GM19468 (cell line): ENCODE data around the gene PCDHGB6.
"Not testable (repeated sequence)": the region's sequence is repeated elsewhere in the genome, so short reads cannot be mapped to it uniquely, and the experiment has no call there.

Source experiments
- ATAC-seq: cut with Tn5 transposase; IDR thresholded peaks from one replicate; pipeline ENCODE4 v1.9.1; 2021; ENCODE audit warnings: mild to moderate bottlenecking, moderate library complexity, moderate number of reproducible peaks; ENCODE audit not compliant: unreplicated experiment; ENCODE audit errors: extremely low read depth

The PCDHGB6 gene

DNA sequence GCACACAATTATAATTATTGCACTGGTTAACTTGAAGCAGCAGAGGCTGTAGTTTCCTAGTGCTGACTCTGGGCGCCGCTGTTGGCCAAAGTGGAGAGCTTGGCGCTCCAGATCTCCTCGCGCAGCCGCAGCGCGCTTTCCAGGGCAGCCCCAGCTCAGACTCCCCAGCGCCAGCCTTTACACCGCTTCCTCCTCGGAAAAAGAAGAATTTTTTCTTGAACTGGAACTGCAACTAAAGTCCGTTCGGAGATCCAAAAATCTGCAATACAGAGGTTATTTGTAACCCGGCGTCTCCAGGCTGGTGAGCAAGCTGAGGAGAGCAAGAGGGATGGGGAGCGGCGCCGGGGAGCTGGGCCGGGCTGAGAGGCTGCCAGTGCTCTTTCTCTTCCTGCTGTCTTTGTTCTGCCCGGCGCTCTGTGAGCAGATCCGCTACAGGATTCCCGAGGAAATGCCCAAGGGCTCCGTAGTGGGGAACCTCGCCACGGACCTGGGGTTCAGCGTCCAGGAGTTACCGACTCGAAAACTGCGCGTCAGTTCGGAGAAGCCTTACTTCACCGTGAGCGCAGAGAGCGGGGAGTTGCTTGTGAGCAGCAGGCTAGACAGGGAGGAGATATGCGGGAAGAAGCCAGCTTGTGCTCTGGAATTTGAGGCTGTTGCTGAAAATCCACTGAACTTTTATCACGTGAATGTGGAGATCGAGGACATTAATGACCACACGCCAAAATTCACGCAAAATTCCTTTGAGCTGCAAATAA lies 20.1 kb upstream of the PCDHGB6 start, which contains the start of gene PCDHGB4:
Gene PCDHGB4 (plus strand): TSS at position 142 of the 755 bp plus-strand sequence. CDS start 187 bp downstream, at position 329.
- peak; percentile 76 for ATAC-seq

DNA sequence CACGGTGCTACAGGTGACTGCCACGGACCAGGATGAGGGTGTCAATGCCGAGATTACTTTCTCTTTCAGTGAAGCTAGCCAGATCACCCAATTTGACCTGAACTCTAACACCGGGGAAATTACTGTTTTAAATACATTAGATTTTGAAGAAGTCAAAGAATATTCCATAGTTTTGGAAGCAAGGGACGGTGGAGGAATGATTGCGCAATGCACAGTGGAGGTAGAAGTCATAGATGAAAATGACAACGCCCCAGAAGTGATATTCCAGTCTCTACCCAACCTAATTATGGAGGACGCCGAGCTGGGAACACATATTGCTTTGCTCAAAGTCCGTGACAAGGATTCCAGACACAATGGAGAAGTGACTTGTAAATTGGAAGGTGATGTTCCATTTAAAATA lies 19.2 kb upstream of the PCDHGB6 start:
- no peak for ATAC-seq

DNA sequence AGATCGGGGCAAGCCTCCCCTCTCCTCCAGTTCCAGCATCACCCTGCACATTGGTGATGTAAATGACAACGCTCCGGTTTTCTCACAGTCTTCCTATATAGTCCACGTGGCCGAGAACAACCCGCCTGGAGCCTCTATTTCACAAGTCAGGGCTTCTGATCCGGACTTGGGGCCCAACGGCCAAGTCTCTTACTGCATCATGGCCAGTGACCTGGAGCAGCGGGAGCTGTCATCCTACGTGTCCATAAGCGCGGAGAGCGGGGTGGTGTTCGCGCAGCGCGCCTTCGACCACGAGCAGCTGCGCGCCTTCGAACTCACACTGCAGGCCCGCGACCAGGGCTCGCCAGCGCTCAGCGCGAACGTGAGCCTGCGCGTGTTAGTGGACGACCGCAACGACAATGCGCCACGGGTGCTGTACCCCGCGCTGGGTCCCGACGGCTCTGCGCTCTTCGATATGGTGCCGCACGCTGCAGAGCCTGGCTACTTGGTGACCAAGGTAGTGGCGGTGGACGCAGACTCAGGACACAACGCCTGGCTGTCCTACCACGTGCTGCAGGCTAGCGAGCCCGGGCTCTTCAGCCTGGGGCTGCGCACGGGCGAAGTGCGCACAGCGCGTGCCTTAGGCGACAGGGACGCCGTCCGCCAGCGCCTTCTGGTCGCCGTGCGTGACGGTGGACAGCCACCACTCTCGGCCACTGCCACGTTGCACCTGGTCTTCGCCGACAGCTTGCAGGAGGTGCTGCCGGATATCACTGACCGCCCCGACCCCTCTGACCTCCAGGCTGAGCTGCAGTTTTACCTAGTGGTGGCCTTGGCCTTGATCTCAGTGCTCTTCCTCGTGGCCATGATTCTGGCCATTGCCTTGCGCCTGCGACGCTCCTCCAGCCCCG lies 18.4 kb upstream of the PCDHGB6 start:
- no peak for ATAC-seq

DNA sequence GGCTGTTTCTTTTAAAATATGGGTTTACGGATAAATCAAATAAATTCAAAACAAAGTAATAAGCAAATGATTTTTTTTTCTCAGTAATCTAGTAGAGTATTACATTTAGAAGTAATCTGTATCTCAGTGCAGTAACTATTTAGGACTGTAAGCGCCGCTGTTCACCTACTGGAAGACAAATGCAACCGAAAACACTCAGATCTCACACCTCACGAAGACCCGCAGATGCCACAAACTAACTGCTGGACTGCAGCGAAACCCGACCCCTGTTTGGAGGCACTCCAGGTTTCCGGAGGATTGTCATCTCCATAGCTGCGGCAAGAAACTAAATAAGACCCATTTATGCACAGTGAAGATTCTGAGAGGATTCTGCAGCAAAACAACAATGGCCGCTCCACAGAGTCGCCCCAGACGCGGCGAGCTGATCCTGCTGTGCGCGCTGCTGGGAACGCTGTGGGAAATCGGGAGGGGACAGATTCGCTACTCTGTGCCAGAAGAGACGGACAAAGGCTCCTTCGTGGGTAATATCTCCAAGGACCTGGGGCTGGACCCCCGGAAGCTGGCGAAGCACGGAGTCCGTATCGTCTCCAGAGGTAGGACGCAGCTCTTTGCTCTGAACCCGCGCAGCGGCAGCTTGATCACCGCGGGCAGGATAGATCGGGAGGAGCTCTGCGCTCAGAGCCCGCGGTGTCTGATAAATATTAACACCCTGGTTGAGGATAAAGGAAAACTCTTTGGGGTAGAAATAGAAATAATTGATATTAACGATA lies 15.2 kb upstream of the PCDHGB6 start, which contains the start of gene PCDHGA8:
Gene PCDHGA8 (plus strand): TSS at position 205 of the 770 bp plus-strand sequence. CDS start 181 bp downstream, at position 386.
- ATAC-seq = no peak

DNA sequence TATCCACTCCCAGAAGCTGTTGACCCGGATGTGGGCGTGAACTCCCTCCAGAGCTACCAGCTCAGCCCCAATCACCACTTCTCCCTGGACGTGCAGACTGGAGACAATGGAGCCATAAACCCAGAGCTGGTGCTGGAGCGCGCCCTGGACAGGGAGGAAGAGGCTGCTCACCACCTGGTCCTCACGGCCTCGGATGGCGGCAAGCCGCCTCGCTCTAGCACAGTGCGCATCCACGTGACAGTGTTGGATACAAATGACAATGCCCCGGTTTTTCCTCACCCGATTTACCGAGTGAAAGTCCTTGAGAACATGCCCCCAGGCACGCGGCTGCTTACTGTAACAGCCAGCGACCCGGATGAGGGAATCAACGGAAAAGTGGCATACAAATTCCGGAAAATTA lies 14.6 kb upstream of the PCDHGB6 start:
- ATAC-seq = no peak

DNA sequence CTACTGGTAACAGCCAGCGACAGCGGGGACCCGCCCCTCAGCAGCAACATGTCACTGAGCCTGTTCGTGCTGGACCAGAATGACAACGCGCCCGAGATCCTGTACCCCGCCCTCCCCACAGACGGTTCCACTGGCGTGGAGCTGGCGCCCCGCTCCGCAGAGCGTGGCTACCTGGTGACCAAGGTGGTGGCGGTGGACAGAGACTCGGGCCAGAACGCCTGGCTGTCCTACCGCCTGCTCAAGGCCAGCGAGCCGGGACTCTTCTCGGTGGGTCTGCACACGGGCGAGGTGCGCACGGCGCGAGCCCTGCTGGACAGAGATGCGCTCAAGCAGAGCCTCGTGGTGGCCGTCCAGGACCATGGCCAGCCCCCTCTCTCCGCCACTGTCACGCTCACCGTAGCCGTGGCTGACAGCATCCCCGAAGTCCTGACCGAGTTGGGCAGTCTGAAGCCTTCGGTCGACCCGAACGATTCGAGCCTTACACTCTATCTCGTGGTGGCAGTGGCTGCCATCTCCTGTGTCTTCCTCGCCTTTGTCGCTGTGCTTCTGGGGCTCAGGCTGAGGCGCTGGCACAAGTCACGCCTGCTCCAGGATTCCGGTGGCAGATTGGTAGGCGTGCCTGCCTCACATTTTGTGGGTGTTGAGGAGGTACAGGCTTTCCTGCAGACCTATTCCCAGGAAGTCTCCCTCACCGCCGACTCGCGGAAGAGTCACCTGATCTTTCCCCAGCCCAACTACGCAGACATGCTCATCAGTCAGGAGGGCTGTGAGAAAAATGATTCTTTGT lies 13.2 kb upstream of the PCDHGB6 start:
- not testable (repeated sequence) for ATAC-seq

DNA sequence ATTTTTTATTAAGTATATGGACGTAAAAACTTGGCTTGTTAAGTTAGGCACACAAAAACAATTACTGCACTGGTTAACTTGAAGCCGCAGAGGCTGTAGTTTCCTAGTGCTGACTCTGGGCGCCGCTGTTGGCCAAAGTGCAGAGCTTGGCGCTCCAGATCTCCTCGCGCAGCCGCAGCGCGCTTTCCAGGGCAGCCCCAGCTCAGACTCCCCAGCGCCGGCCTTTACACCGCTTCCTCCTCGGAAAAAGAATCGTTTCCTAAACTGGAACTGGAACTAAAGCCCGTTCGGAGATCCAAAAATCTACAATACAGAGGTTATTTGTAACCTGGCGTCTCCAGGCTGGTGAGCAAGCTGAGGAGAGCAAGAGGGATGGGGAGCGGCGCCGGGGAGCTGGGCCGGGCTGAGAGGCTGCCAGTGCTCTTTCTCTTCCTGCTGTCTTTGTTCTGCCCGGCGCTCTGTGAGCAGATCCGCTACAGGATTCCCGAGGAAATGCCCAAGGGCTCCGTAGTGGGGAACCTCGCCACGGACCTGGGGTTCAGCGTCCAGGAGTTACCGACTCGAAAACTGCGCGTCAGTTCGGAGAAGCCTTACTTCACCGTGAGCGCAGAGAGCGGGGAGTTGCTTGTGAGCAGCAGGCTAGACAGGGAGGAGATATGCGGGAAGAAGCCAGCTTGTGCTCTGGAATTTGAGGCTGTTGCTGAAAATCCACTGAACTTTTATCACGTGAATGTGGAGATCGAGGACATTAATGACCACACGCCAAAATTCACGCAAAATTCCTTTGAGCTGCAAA lies 9.9 kb upstream of the PCDHGB6 start, which contains the start of gene PCDHGB5:
Gene PCDHGB5 (plus strand): TSS at position 192 of the 796 bp plus-strand sequence. CDS start 181 bp downstream, at position 373.
- ATAC-seq = peak; percentile 70

DNA sequence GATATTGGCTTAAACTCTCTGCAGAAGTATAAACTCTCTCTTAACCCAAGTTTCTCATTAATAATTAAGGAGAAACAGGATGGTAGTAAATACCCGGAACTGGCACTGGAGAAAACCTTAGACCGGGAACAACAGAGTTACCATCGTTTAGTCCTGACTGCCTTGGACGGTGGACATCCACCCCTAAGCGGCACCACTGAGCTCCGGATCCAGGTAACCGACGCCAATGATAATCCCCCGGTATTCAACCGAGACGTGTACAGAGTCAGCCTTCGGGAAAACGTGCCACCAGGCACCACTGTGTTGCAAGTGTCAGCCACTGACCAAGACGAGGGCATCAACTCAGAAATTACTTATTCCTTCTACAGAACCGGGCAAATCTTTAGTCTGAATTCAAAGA lies 9.2 kb upstream of the PCDHGB6 start:
- ATAC-seq = no peak

DNA sequence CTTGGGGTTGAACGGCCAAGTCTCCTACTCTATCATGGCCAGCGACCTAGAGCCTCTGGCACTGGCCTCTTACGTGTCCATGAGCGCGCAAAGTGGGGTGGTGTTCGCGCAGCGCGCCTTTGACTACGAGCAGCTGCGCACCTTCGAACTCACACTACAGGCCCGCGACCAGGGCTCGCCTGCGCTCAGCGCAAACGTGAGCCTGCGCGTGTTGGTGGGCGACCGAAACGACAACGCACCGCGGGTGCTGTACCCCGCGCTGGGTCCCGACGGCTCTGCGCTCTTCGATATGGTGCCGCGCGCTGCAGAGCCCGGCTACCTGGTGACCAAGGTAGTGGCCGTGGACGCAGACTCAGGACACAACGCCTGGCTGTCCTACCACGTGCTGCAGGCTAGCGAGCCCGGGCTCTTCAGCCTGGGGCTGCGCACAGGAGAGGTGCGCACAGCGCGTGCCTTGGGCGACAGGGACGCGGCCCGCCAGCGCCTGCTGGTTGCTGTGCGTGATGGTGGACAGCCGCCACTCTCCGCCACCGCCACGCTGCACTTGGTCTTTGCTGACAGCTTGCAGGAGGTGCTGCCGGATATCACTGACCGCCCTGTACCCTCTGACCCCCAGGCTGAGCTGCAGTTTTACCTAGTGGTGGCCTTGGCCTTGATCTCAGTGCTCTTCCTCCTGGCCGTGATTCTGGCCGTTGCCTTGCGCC lies 8.1 kb upstream of the PCDHGB6 start:
- ATAC-seq = no peak

DNA sequence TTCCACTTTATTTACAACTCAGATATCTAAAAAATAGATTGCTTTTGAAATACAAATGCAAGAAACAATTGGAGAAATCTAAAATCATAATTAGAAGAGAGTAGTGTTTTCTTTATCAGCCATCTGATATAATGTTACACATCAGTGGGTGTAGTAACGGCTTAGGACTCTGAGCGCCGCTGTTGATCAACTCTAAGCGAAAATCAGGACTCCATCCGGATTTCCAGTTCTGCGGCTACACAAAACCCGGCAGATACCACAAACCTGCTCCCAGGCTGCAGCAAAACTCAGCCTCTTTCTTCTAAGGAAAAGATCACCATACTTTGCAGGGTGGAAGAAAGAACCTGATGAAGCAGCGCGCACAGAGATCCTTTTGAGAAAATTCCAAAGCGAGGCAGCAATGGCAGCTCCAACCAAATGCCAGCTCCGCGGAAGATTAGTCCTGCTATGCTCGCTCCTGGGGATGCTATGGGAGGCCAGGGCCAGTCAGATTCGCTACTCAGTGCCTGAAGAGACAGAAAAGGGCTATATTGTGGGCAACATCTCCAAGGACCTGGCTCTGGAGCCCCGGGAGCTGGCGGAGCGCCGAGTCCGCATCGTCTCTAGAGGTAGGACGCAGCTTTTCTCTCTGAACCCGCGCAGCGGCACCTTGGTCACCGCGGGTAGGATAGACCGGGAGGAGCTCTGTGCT lies 5.1 kb upstream of the PCDHGB6 start, which contains the start of gene PCDHGA9:
Gene PCDHGA9 (plus strand): TSS at position 226 of the 691 bp plus-strand sequence. CDS start 175 bp downstream, at position 401.
- ATAC-seq = no peak

DNA sequence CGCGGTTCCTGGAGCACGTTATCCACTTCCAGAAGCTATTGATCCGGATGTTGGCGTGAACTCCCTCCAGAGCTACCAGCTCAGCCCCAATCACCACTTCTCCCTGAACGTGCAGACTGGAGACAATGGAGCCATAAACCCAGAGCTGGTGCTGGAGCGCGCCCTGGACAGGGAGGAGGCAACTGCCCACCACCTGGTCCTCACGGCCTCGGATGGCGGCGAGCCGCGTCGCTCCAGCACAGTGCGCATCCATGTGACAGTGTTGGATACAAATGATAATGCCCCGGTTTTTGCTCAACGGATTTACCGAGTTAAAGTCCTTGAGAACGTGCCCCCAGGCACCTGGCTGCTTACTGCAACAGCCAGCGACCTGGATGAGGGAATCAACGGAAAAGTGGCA lies 4.4 kb upstream of the PCDHGB6 start:
- no peak for ATAC-seq

DNA sequence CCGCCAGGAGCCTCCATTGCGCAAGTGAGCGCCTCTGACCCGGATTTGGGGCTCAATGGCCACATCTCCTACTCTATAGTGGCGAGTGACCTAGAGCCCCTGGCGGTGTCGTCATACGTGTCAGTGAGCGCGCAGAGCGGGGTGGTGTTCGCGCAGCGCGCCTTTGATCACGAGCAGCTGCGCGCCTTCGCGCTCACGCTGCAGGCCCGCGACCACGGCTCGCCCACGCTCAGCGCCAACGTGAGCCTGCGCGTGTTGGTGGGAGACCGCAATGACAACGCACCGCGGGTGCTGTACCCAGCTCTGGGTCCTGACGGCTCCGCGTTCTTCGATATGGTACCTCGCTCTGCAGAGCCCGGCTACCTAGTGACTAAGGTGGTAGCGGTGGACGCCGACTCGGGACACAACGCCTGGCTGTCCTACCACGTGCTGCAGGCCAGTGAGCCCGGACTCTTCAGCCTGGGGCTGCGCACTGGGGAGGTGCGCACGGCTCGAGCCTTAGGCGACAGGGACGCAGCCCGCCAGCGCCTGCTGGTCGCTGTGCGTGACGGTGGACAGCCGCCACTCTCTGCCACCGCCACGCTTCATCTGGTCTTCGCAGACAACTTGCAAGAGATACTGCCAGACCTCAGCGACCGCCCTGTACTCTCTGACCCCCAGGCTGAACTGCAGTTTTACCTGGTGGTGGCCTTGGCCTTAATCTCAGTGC lies 1.9 kb downstream of the PCDHGB6 start:
- ATAC-seq = no peak

DNA sequence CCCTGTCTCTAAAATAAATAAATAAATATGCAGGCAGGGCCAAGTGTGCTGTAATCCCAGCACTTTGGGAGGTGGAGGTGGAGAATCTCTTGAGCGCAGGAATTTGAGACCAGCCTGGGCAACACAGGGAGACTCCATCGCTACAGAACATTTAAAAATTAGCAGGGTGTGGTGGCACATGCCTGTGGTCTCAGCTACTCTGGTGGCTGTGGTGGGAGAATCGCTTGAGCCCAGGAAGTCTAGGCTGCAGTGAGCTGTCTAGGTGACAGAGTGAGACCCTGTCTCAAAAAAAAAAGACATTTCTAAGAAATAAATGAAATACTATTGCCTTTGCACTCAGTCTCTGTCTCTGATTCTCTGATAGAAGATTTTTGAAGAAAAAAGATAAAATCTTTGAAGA lies 3.8 kb downstream of the PCDHGB6 start:
- no peak for ATAC-seq

DNA sequence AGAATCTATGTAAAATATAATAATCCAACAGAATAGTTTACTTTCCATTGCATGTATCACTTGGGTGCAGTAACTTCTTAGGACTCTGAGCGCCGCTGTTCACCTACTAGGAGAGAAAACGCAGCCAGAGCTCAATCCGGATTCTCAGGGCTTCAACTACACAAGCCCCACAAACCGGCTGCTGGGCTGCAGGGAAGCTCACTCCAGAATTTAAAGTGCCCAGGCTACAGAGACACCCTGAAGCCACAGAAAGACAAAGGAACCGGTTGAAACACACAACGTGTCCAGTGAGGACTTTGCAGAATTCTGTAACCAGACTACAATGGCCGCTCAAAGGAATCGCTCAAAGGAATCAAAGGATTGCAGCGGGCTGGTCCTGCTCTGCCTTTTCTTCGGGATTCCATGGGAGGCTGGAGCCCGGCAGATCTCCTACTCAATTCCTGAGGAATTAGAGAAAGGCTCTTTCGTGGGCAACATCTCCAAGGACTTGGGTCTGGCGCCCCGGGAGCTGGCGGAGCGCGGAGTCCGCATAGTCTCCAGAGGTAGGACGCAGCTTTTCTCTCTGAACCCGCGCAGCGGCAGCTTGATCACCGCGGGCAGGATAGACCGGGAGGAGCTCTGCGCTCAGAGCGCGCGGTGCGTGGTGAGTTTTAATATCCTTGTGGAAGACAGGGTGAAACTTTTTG lies 5.2 kb downstream of the PCDHGB6 start, which contains the start of gene PCDHGA10:
Gene PCDHGA10 (plus strand): TSS at position 134 of the 686 bp plus-strand sequence. CDS start 189 bp downstream, at position 323.
- ATAC-seq = peak; percentile 53

DNA sequence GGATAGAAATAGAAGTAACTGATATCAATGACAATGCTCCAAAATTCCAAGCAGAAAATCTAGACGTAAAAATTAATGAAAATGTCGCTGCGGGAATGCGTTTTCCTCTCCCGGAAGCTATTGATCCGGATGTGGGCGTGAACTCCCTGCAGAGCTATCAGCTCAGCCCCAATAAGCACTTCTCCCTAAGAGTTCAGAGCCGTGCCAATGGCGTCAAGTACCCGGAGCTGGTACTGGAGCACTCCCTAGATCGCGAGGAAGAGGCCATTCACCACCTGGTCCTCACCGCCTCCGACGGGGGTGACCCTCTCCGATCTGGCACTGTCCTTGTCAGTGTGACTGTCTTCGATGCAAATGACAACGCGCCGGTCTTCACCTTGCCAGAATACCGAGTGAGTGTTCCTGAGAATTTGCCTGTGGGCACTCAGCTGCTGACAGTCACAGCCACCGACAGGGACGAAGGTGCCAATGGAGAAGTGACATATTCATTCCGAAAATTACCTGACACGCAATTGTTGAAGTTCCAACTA lies 5.8 kb downstream of the PCDHGB6 start:
- ATAC-seq = no peak
